Esophagus squamous epithelium (tissue), 5 donors: ENCODE measurements around the gene BCO1. TPM values are rescaled to one million over a fixed set of nuclear protein-coding genes. Genes with fewer than 3 reads are reported as not detected.

Source experiments
- DNase-seq: peaks from one replicate; lab custom pipeline; 2025; lab: John Stamatoyannopoulos, UW
- H3K27ac ChIP-seq, 4 donors: fragments of 200-600 bp; sonication (generic); one replicate each; pipeline ENCODE4 v1.5.1; 2016 to 2019; ENCODE audit warnings: mild to moderate bottlenecking in 1 of 4
- H3K27me3 ChIP-seq, 4 donors: fragments of 200-600 bp; sonication (generic); 1 replicate in 3 of 4; 2 replicates in 1 of 4; pipeline versions ENCODE4 v1.5.1 to v1.6.0; 2017 to 2021; ENCODE audit warnings: antibody characterized with exemption in 1 of 4
- H3K36me3 ChIP-seq, 3 donors: fragments of 200-600 bp; sonication (generic); one replicate each; pipeline ENCODE4 v1.5.1; 2016 to 2019
- H3K4me1 ChIP-seq, 3 donors: fragments of 200-600 bp; sonication (generic); one replicate each; pipeline ENCODE4 v1.5.1; 2017 to 2019
- H3K4me3 ChIP-seq, 4 donors: fragments of 200-600 bp; sonication (generic); 1 replicate in 3 of 4; 2 replicates in 1 of 4; pipeline ENCODE4 v1.5.1; 2016 to 2019; ENCODE audit warnings: mild to moderate bottlenecking in 2 of 4, moderate library complexity in 1 of 4
- H3K9me3 ChIP-seq, 3 donors: fragments of 200-600 bp; sonication (generic); one replicate each; pipeline ENCODE4 v1.5.1; 2016 to 2019
- POLR2A ChIP-seq, 4 donors: fragments of 450-650 bp; IDR thresholded peaks; one replicate each; pipeline ENCODE4 v1.6.1; 2017; ENCODE audit warnings: antibody characterized with exemption in 4 of 4, mild to moderate bottlenecking in 4 of 4, moderate library complexity in 3 of 4
- WGBS, 2 donors: methylation state at CpG; one replicate each; pipeline ENCODE4 v1.1.5; 2018; 5-methylcytosine and 5-hydroxymethylcytosine counted together
- intact Hi-C: fragments of 100-400 bp; cut with DNase I; formaldehyde crosslinking; loops from one replicate; pipeline ENCODE4 v1.15.0; 2022
- total RNA-seq, 4 donors: library from RNA; depleted of rRNA; stranded (reverse); fragments of >200 nt; gene quantifications; one replicate each; pipeline ENCODE4 v1.1.0, GENCODE V29; 2016
- TF ChIP-seq, protein P1 (sequence below), 6 experiments: fragments of 450-650 bp in 4 of 6; fragments of 200-600 bp in 2 of 6; sonication (generic) in 2 of 6; IDR thresholded peaks; one replicate each; pipeline ENCODE4 v1.5.1; 2016 to 2019; ENCODE audit warnings: antibody characterized with exemption in 6 of 6, mild to moderate bottlenecking in 4 of 6, moderate library complexity in 4 of 6
- donor health status: DM: yes; HTN: yes; CAD: no.

The BCO1 gene
- total RNA-seq, 4 donors from 2014 or later = 0.19 to 0.83 (median 0.59) TPM; not detected in 1

- Histone ChIP-seq H3K36me3 (no peaks in the 10 kb centered on the region), H3K4me3 (no peak overlapping the region), H3K4me1 (peaks cover 25 to 80% (median 35%) of the 10 kb centered on the region in 3 donors), H3K27ac (peak overlapping the region; percentile 47 to 90 (median 86)), H3K9me3 (no peaks in the 10 kb centered on the region), H3K27me3 (no peaks in the 10 kb centered on the region)
- 73 to 75% methylated on average over 3 to 9 of the region's 9 CpGs for WGBS, 2 donors
- no peak for DNase-seq
- intact Hi-C loops = no loop called here
- no peak for TF ChIP-seq POLR2A (IDR thresholded peaks at IDR 0.05)
These were observed 36.6 kb downstream of the BCO1 start for GRCh38 chr16:81275064-81275532.

- Histone ChIP-seq H3K27me3 (no peaks in the 10 kb centered on the region), H3K9me3 (no peaks in the 10 kb centered on the region), H3K4me3 (no peak overlapping the region), H3K27ac (peak overlapping the region; percentile 47 to 90 (median 86)), H3K4me1 (peaks cover 25 to 85% (median 35%) of the 10 kb centered on the region in 3 donors), H3K36me3 (no peaks in the 10 kb centered on the region)
- no peak for DNase-seq
- 40 to 48% methylated on average over 3 to 4 of the region's 9 CpGs for whole genome bisulfite sequencing, 2 donors
- TF ChIP-seq, protein P1, sequence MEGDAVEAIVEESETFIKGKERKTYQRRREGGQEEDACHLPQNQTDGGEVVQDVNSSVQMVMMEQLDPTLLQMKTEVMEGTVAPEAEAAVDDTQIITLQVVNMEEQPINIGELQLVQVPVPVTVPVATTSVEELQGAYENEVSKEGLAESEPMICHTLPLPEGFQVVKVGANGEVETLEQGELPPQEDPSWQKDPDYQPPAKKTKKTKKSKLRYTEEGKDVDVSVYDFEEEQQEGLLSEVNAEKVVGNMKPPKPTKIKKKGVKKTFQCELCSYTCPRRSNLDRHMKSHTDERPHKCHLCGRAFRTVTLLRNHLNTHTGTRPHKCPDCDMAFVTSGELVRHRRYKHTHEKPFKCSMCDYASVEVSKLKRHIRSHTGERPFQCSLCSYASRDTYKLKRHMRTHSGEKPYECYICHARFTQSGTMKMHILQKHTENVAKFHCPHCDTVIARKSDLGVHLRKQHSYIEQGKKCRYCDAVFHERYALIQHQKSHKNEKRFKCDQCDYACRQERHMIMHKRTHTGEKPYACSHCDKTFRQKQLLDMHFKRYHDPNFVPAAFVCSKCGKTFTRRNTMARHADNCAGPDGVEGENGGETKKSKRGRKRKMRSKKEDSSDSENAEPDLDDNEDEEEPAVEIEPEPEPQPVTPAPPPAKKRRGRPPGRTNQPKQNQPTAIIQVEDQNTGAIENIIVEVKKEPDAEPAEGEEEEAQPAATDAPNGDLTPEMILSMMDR (IDR thresholded peaks at IDR 0.05) = no peak
- no peak for TF ChIP-seq POLR2A (IDR thresholded peaks at IDR 0.05)
- intact Hi-C loops = no loop called here
These were observed 37.3 kb downstream of the BCO1 start for GRCh38 chr16:81275795-81276194.

DNA sequence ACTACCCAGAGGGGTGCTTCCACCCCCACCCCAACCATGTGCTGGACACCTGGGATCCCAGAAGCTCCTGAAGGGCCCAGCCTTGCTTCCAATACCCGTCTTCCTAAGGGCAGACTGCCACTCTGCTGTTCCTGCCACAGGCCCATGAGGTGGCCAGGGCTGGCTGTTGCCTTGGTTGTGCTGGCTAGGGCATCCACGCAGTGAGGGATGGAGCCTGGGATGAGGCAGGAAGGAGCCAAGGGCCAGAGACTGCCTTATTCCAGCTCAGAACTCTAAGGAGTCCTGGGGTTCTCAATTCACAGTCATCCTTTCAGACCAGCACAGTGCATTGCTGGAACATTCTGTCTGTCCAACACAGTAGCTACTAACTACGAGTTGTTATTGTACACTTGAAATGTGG is 37.8 kb downstream of the BCO1 start:
- Histone ChIP-seq H3K4me3 (no peak overlapping the region), H3K36me3 (no peaks in the 10 kb centered on the region), H3K9me3 (no peaks in the 10 kb centered on the region), H3K27me3 (no peaks in the 10 kb centered on the region), H3K27ac (peak overlapping the region; percentile 47 to 90 (median 86)), H3K4me1 (peaks cover 25 to 90% (median 35%) of the 10 kb centered on the region in 3 donors)
- DNase-seq = no peak
- WGBS, 2 donors = 83 to 93% methylated on average over 1 to 2 of the region's 3 CpGs
- intact Hi-C loops = no loop called here
- TF ChIP-seq, protein P1 (IDR thresholded peaks at IDR 0.05) = no peak
- TF ChIP-seq POLR2A (IDR thresholded peaks at IDR 0.05) = no peak

DNA sequence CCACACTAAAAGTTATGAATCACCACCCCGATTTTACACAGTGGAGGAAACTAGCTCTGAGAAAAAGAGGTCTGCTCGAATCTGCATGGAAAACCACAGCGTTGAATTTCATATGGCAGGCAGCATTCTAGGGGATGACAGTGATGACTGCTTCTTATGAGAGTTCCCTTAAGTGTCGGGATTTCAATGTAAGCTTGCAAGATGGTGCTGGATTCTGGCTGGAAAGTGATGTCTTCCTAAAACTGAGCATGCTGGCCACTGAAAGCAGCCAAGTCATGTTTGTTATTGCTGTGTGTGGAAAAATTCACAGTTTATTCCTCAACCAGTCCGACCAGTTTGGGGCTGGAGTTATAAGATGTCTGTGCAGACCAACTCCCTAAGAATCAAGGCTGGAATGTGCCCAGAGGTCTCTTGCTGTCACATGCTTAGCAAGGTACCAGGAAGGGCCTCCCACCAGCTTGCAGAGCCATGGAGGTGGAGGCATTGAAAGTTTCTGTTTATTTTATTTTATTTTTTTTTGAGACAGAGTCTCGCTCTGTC is 39.1 kb downstream of the BCO1 start:
- Histone ChIP-seq H3K4me3 (peak overlapping the region in 1 of 4 donors; percentile 6), H3K27ac (peak overlapping the region; percentile 83 to 90 (median 86)), H3K36me3 (no peaks in the 10 kb centered on the region), H3K9me3 (no peaks in the 10 kb centered on the region), H3K4me1 (peaks cover 25 to 84% (median 35%) of the 10 kb centered on the region in 3 donors), H3K27me3 (no peaks in the 10 kb centered on the region)
- DNase-seq = no peak
- WGBS, 2 donors = 23 to 47% methylated on average over 5 to 6 of the region's 6 CpGs
- no peak for TF ChIP-seq POLR2A (IDR thresholded peaks at IDR 0.05)
- TF ChIP-seq, protein P1 (IDR thresholded peaks at IDR 0.05) = no peak
- intact Hi-C loops = no loop called here

GRCh38 chr16:81278526-81278925 is 40.0 kb downstream of the BCO1 start:
- TF ChIP-seq, protein P1 (IDR thresholded peaks at IDR 0.05) = no peak
- no peak for TF ChIP-seq POLR2A (IDR thresholded peaks at IDR 0.05)
- Histone ChIP-seq H3K9me3 (no peaks in the 10 kb centered on the region), H3K27me3 (no peaks in the 10 kb centered on the region), H3K4me1 (peaks cover 24 to 84% (median 35%) of the 10 kb centered on the region in 3 donors), H3K27ac (peak overlapping the region in 3 of 4 donors; percentile 83 to 90 (median 88)), H3K4me3 (no peak overlapping the region), H3K36me3 (no peaks in the 10 kb centered on the region)
- no peak for DNase-seq
- WGBS, 2 donors = 88 to 96% methylated on average over 3 to 4 of the region's 4 CpGs
- intact Hi-C loops = no loop called here
